WTC11 (cell line): ENCODE data around the gene PKDCC. TPM values are rescaled to one million over a fixed set of nuclear protein-coding genes. Genes with fewer than 3 reads are reported as not detected.

Source experiments
- ATAC-seq: fragments of 200-7000 bp; cut with Tn5 transposase; 2 replicates; pipeline ENCODE4 v1.10.0; 2021; ENCODE audit warnings: mild to moderate bottlenecking, moderate library complexity
- CTCF ChIA-PET: fragments of 300-600 bp; sonication (Branson Sonifier 250); formaldehyde crosslinking; loops from one replicate; lab custom pipeline; 2021; ENCODE audit warnings: antibody characterized with exemption; lab: Charles Lee
- POLR2A ChIA-PET: fragments of 350-600 bp; sonication (Branson Sonifier 250); formaldehyde crosslinking; loops from one replicate; lab custom pipeline; 2021; ENCODE audit warnings: antibody characterized with exemption; lab: Charles Lee
- DNase-seq: peaks from one replicate; pipeline ENCODE4 v3.0.0; 2021; ENCODE audit warnings: low spot score
- H3K27ac Mint-ChIP-seq: 2 replicates; pipeline ENCODE4 v1.8.0; 2021; ENCODE audit warnings: mixed read lengths
- H3K27me3 Mint-ChIP-seq: 2 replicates; pipeline ENCODE4 v1.8.0; 2021; ENCODE audit warnings: low read depth, mild to moderate bottlenecking, moderate library complexity, mixed read lengths
- H3K36me3 Mint-ChIP-seq: 2 replicates; pipeline ENCODE4 v1.8.0; 2021; ENCODE audit warnings: mixed read lengths
- H3K4me1 Mint-ChIP-seq: 2 replicates; pipeline ENCODE4 v1.8.0; 2022; ENCODE audit warnings: mixed read lengths
- H3K4me3 Mint-ChIP-seq: 2 replicates; pipeline ENCODE4 v1.8.0; 2021; ENCODE audit warnings: mild to moderate bottlenecking, moderate library complexity, mixed read lengths
- H3K9me3 Mint-ChIP-seq: 2 replicates; pipeline ENCODE4 v1.8.0; 2021; ENCODE audit warnings: mixed read lengths
- AR ChIP-seq: fragments of 250-450 bp; sonication (Bioruptor Pico); IDR thresholded peaks from 2 replicates; pipeline ENCODE4 v1.9.0; 2021; ENCODE audit warnings: mild to moderate bottlenecking
- ARID4B ChIP-seq: sonication (generic); formaldehyde crosslinking; IDR thresholded peaks from 2 replicates; pipeline ENCODE4 v1.8.0; 2023; ENCODE audit warnings: missing genetic modification reagents, mild to moderate bottlenecking, borderline replicate concordance
- CBFB ChIP-seq: sonication (generic); formaldehyde crosslinking; IDR thresholded peaks from 2 replicates; pipeline ENCODE4 v1.8.1; 2022; ENCODE audit warnings: mild to moderate bottlenecking, low read depth, missing genetic modification reagents
- E2F1 ChIP-seq: sonication (generic); formaldehyde crosslinking; IDR thresholded peaks from 2 replicates; pipeline ENCODE4 v1.8.0; 2022; ENCODE audit warnings: mild to moderate bottlenecking, missing genetic modification reagents
- E2F4 ChIP-seq: sonication (generic); formaldehyde crosslinking; IDR thresholded peaks from 2 replicates; pipeline ENCODE4 v1.8.1; 2022; ENCODE audit warnings: low read depth, mild to moderate bottlenecking, moderate library complexity, missing genetic modification reagents, borderline replicate concordance
- EMX1 ChIP-seq: fragments of 250-450 bp; sonication (Bioruptor Pico); IDR thresholded peaks from 2 replicates; pipeline ENCODE4 v1.8.0; 2021; ENCODE audit warnings: mild to moderate bottlenecking
- ETV6 ChIP-seq: sonication (generic); formaldehyde crosslinking; IDR thresholded peaks from 2 replicates; pipeline ENCODE4 v1.8.1; 2022; ENCODE audit warnings: mild to moderate bottlenecking, missing genetic modification reagents
- IRF1 ChIP-seq: sonication (generic); formaldehyde crosslinking; IDR thresholded peaks from 2 replicates; pipeline ENCODE4 v1.8.0; 2023; ENCODE audit warnings: missing genetic modification reagents
- MYBL2 ChIP-seq: sonication (generic); formaldehyde crosslinking; IDR thresholded peaks from 2 replicates; pipeline ENCODE4 v1.8.1; 2023; ENCODE audit warnings: mild to moderate bottlenecking, moderate library complexity, missing genetic modification reagents
- NFATC4 ChIP-seq: fragments of 250-450 bp; sonication (Bioruptor Pico); IDR thresholded peaks from 2 replicates; pipeline ENCODE4 v1.9.0; 2021; ENCODE audit warnings: mild to moderate bottlenecking
- OVOL2 ChIP-seq: fragments of 250-450 bp; sonication (Bioruptor Pico); IDR thresholded peaks from 2 replicates; pipeline ENCODE4 v1.9.0; 2021; ENCODE audit warnings: mild to moderate bottlenecking, borderline replicate concordance
- PREB ChIP-seq: sonication (generic); formaldehyde crosslinking; IDR thresholded peaks from 2 replicates; pipeline ENCODE4 v1.8.1; 2022; ENCODE audit warnings: mild to moderate bottlenecking, missing genetic modification reagents, moderate library complexity, borderline replicate concordance
- RORB ChIP-seq: fragments of 250-450 bp; sonication (Bioruptor Pico); IDR thresholded peaks from 2 replicates; pipeline ENCODE4 v1.9.0; 2021; ENCODE audit warnings: mild to moderate bottlenecking
- SP1 ChIP-seq: sonication (generic); formaldehyde crosslinking; conservative IDR thresholded peaks from 2 replicates; pipeline ENCODE4 v1.8.1; 2022; ENCODE audit warnings: missing genetic modification reagents
- TEAD4 ChIP-seq: sonication (generic); formaldehyde crosslinking; IDR thresholded peaks from 2 replicates; pipeline ENCODE4 v1.8.0; 2022; ENCODE audit warnings: mild to moderate bottlenecking, missing genetic modification reagents
- ZBTB21 ChIP-seq: sonication (generic); formaldehyde crosslinking; IDR thresholded peaks from 2 replicates; pipeline ENCODE4 v1.8.1; 2023; ENCODE audit warnings: mild to moderate bottlenecking, missing genetic modification reagents, borderline replicate concordance
- ZNF317 ChIP-seq: sonication (generic); formaldehyde crosslinking; IDR thresholded peaks from 2 replicates; pipeline ENCODE4 v1.8.1; 2023; ENCODE audit warnings: low read depth, mild to moderate bottlenecking, moderate library complexity, missing genetic modification reagents, borderline replicate concordance
- ZNF396 ChIP-seq: fragments of 250-450 bp; sonication (Bioruptor Pico); IDR thresholded peaks from 2 replicates; pipeline ENCODE4 v1.8.0; 2021; ENCODE audit warnings: mild to moderate bottlenecking, moderate library complexity, borderline replicate concordance
- total RNA-seq: library from RNA; stranded (reverse); gene quantifications from 3 replicates; pipeline ENCODE4 v1.2.3, GENCODE V29; 2021

Gene PKDCC
- total RNA-seq, 1 experiment from 2014 or later = 27.3 TPM

- ChIA-PET CTCF (interaction anchor here (1.1 to 4.5 kb wide), 3 partner anchors 26 to 204 kb away, joined by 3 to 21 read pairs (median 3); no protein-coding TSS in a partner anchor), POLR2A (interaction anchor here (1.1 kb wide), 1 partner anchor 9 kb away, joined by 3 read pairs; no protein-coding TSS in a partner anchor)
- Mint-ChIP-seq H3K27me3 (no peaks in the 10 kb centered on the region), H3K9me3 (no peaks in the 10 kb centered on the region), H3K4me1 (peaks cover 4% of the 10 kb centered on the region), H3K27ac (no peak overlapping the region), H3K36me3 (peaks cover 17% of the 10 kb centered on the region), H3K4me3 (no peak overlapping the region)
- ATAC-seq = no peak; the same call in 1 of the 2 replicates
- TF ChIP-seq EMX1 (no peak), ETV6 (CRISPR knock-in tag) (no peak), ZNF396 (CRISPR knock-in tag) (no peak), CBFB (CRISPR knock-in tag) (no peak), SP1 (CRISPR knock-in tag) (no peak), ZNF317 (CRISPR knock-in tag) (no peak), AR (CRISPR knock-in tag) (no peak), RORB (CRISPR knock-in tag) (no peak), TEAD4 (CRISPR knock-in tag) (no peak), ARID4B (CRISPR knock-in tag) (no peak), OVOL2 (CRISPR knock-in tag) (no peak), NFATC4 (CRISPR knock-in tag) (no peak), E2F4 (CRISPR knock-in tag) (no peak), E2F1 (CRISPR knock-in tag) (no peak), MYBL2 (no peak), IRF1 (no peak), ZBTB21 (CRISPR knock-in tag) (no peak), PREB (CRISPR knock-in tag) (no peak)
- TF ChIP-seq, all 79 proteins: peak for 0
- DNase-seq = no peak
These were observed 13.1 kb downstream of the PKDCC start for GRCh38 chr2:42060718-42061619.
